ENCODE measurements around the gene SH3RF2. TPM values are rescaled to one million over a fixed set of nuclear protein-coding genes. Genes with fewer than 3 reads are reported as not detected.

The SH3RF2 gene
- polyA plus RNA-seq, 3 donors: not detected

DNA sequence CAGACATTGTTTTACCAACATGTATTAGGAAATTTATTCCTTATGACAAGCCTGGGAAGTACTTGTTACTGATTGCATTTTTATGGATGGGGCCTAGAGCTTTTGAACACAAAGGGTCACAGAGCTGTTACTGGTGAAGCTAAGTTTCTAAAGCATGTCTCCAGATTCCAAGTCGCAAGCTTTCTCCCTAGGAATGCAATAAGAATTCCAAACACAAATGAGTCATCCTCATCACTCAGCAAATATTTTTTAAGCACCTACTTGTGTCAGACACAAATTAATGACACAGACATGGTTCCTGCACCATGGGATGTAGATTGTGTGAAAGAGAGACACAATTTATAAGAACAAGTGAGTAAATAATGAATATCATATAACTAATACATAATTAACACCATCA lies 11.0 kb upstream of the SH3RF2 start:
- Mint-ChIP-seq H3K4me1 (no peaks in the 10 kb centered on the region), H3K4me3 (no peak overlapping the region), H3K36me3 (no peaks in the 10 kb centered on the region), H3K27ac (no peak overlapping the region), H3K9me3 (peaks cover 0 to 3% (median 0%) of the 10 kb centered on the region in 7 donors), H3K27me3 (ENCODE audit: low read depth in 3 of 3) (peaks cover 2 to 3% (median 2%) of the 10 kb centered on the region in 3 donors)
- Histone ChIP-seq H3K36me3 (replicated peaks in 1 of 2; ENCODE audit: control insufficient read depth in 1 of 2, insufficient read depth in 2 of 2, low read length in 2 of 2) (no peaks in the 10 kb centered on the region), H3K79me2 (ENCODE audit: insufficient read depth, low read length) (no peaks in the 10 kb centered on the region), H2AFZ (ENCODE audit: insufficient read depth, low read depth, low read length, poor library complexity, severe bottlenecking) (no peak overlapping the region), H3K9ac (ENCODE audit: insufficient read depth, low read length, poor library complexity, severe bottlenecking) (no peak overlapping the region), H3K4me2 (replicated peaks; ENCODE audit: extremely low read depth, low read length, poor library complexity, severe bottlenecking) (no peak overlapping the region), H3K27me3 (ENCODE audit: control insufficient read depth in 2 of 2, insufficient read depth in 2 of 2, low read length in 2 of 2) (peaks cover 0 to 3% of the 10 kb centered on the region in 2 donors), H3K9me3 (replicated peaks in 1 of 2; ENCODE audit: control insufficient read depth in 1 of 2, insufficient read depth in 1 of 2, low read length in 2 of 2) (no peaks in the 10 kb centered on the region), H4K20me1 (ENCODE audit: insufficient read depth, low read length) (no peaks in the 10 kb centered on the region), H3K4me1 (ENCODE audit: control insufficient read depth in 1 of 2, insufficient read depth in 2 of 2, low read length in 2 of 2) (no peaks in the 10 kb centered on the region), H3K27ac (ENCODE audit: low read depth in 1 of 2, low read length in 2 of 2) (no peak overlapping the region), H3K4me3 (replicated peaks in 1 of 3; ENCODE audit: low read depth in 2 of 3, low read length in 3 of 3) (no peak overlapping the region)
- TF ChIP-seq CTCF (IDR thresholded peaks at IDR 0.05): no peak
- no CpG with 5 or more reads among the region's 1 CpG for WGBS (ENCODE audit: insufficient coverage)
- no peak for DNase-seq
- intact Hi-C loops (cut with micrococcal nuclease): no loop called here

- Histone ChIP-seq H3K4me3 (replicated peaks in 1 of 3; ENCODE audit: low read depth in 2 of 3, low read length in 3 of 3) (no peak overlapping the region), H3K4me1 (ENCODE audit: control insufficient read depth in 1 of 2, insufficient read depth in 2 of 2, low read length in 2 of 2) (no peaks in the 10 kb centered on the region), H3K4me2 (replicated peaks; ENCODE audit: extremely low read depth, low read length, poor library complexity, severe bottlenecking) (no peak overlapping the region), H2AFZ (ENCODE audit: insufficient read depth, low read depth, low read length, poor library complexity, severe bottlenecking) (no peak overlapping the region), H3K27ac (ENCODE audit: low read depth in 1 of 2, low read length in 2 of 2) (no peak overlapping the region), H3K9me3 (replicated peaks in 1 of 2; ENCODE audit: control insufficient read depth in 1 of 2, insufficient read depth in 1 of 2, low read length in 2 of 2) (no peaks in the 10 kb centered on the region), H4K20me1 (ENCODE audit: insufficient read depth, low read length) (no peaks in the 10 kb centered on the region), H3K27me3 (ENCODE audit: control insufficient read depth in 2 of 2, insufficient read depth in 2 of 2, low read length in 2 of 2) (peaks cover 0 to 3% of the 10 kb centered on the region in 2 donors), H3K79me2 (ENCODE audit: insufficient read depth, low read length) (no peaks in the 10 kb centered on the region), H3K9ac (ENCODE audit: insufficient read depth, low read length, poor library complexity, severe bottlenecking) (no peak overlapping the region), H3K36me3 (replicated peaks in 1 of 2; ENCODE audit: control insufficient read depth in 1 of 2, insufficient read depth in 2 of 2, low read length in 2 of 2) (no peaks in the 10 kb centered on the region)
- Mint-ChIP-seq H3K27me3 (ENCODE audit: low read depth in 3 of 3) (peaks cover 2 to 3% (median 2%) of the 10 kb centered on the region in 3 donors), H3K9me3 (peaks cover 0 to 2% (median 0%) of the 10 kb centered on the region in 7 donors), H3K4me3 (no peak overlapping the region), H3K36me3 (no peaks in the 10 kb centered on the region), H3K4me1 (no peaks in the 10 kb centered on the region), H3K27ac (no peak overlapping the region)
- DNase-seq: peak in 1 of 3 donors; percentile 19
- no peak for TF ChIP-seq CTCF (IDR thresholded peaks at IDR 0.05)
- intact Hi-C loops (cut with micrococcal nuclease): no loop called here
Observed at GRCh38 chr5:145925803-145926202, 10.6 kb upstream of the SH3RF2 start.

Measured in CD14-positive monocyte (primary cell).